ENCODE measurements around the gene CDX4.
"Not testable (repeated sequence)": the region's sequence is repeated elsewhere in the genome, so short reads cannot be mapped to it uniquely, and the experiment has no call there.

CDX4 gene

GRCh38 chrX:73448379-73448778 is 1.5 kb downstream of the CDX4 start:
- no peak overlapping the region for H3K4me3 ChIP-seq (ENCODE audit: low read depth, low read length)
- TF ChIP-seq CTCF (conservative IDR thresholded peaks at IDR 0.05; ENCODE audit: low read depth, low read length) = no peak
- DNase-seq (ENCODE audit: low read depth) = no peak

GRCh38 chrX:73455171-73455570 is 8.3 kb downstream of the CDX4 start:
- no peak for TF ChIP-seq CTCF (conservative IDR thresholded peaks at IDR 0.05; ENCODE audit: low read depth, low read length)
- DNase-seq (ENCODE audit: low read depth) = no peak
- no peak overlapping the region for H3K4me3 ChIP-seq (ENCODE audit: low read depth, low read length)

- no peak for TF ChIP-seq CTCF (conservative IDR thresholded peaks at IDR 0.05; ENCODE audit: low read depth, low read length)
- H3K4me3 ChIP-seq (ENCODE audit: low read depth, low read length) = no peak overlapping the region
- no peak for DNase-seq (ENCODE audit: low read depth)
Observed at GRCh38 chrX:73457306-73457705, 10.5 kb downstream of the CDX4 start.

GRCh38 chrX:73468376-73468775 is 21.5 kb downstream of the CDX4 start:
- H3K4me3 ChIP-seq (ENCODE audit: low read depth, low read length) = no peak overlapping the region
- no peak for DNase-seq (ENCODE audit: low read depth)
- no peak for TF ChIP-seq CTCF (conservative IDR thresholded peaks at IDR 0.05; ENCODE audit: low read depth, low read length)

- TF ChIP-seq CTCF (conservative IDR thresholded peaks at IDR 0.05; ENCODE audit: low read depth, low read length) = no peak
- H3K4me3 ChIP-seq (ENCODE audit: low read depth, low read length) = no peak overlapping the region
- no peak for DNase-seq (ENCODE audit: low read depth)
Observed at GRCh38 chrX:73478961-73479360, 32.1 kb downstream of the CDX4 start.

GRCh38 chrX:73481521-73481920 is 34.7 kb downstream of the CDX4 start:
- TF ChIP-seq CTCF (conservative IDR thresholded peaks at IDR 0.05; ENCODE audit: low read depth, low read length) = no peak
- no peak for DNase-seq (ENCODE audit: low read depth)
- no peak overlapping the region for H3K4me3 ChIP-seq (ENCODE audit: low read depth, low read length)

- TF ChIP-seq CTCF (conservative IDR thresholded peaks at IDR 0.05; ENCODE audit: low read depth, low read length) = no peak
- no peak overlapping the region for H3K4me3 ChIP-seq (ENCODE audit: low read depth, low read length)
- no peak for DNase-seq (ENCODE audit: low read depth)
Observed at GRCh38 chrX:73490661-73491060, 43.8 kb downstream of the CDX4 start.

GRCh38 chrX:73492178-73492577 is 45.3 kb downstream of the CDX4 start:
- not testable (repeated sequence) for DNase-seq (ENCODE audit: low read depth); H3K4me3 ChIP-seq (ENCODE audit: low read depth, low read length)

Data from choroid plexus epithelial cell (primary cell).